ENCODE results near the gene TEDC2. TPM values are rescaled to one million over a fixed set of nuclear protein-coding genes. Genes with fewer than 3 reads are reported as not detected.

Gene TEDC2
- total RNA-seq, 1 donor from 2014 or later = 12.0 TPM

DNA sequence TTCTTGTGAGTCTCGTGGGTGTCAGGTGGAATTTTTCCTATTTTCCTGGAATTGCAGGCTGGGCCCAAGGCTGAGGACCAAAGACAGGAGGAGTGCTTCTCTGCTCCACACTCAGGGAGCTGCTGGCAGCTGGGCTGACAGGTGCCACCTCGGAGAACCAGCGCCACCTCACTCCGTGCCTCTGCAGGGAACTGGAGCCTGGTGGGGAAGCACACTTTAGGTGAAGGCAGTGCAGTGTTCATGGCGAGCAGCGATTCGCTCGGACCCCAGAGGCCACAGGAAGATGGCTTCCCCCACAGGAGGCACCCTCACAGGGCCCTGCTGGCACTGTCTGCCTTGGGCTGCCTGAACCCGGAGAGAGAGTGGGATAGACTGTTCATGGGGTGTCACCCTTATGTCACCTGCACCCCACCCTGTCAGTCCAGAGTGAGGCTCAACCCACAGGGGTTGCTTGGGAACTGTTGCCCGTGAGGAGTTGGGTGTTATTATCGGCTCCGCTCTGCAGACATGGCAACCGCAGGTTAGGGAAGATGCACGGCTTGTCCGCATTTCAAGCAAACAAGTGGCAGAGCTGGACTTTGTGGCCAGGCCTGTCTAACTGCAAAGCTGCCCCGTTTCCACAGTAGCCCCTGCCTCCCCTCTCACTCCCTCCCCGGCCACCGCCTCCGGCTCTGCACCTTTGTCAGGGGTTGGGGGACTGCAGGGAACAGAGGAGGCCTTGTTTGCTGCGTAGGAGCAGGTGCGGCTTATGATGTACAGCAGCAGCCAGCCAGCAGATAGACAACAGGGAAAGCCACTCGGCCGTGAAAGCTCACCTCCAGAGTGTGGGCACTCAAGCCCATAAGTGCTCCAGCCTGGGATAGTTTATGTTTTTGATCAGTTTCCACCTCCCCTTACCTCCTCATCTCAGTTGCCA, 30.5 kb downstream of the TEDC2 start:
- no peak for DNase-seq (ENCODE audit: low read depth)
- TF ChIP-seq, protein P1, sequence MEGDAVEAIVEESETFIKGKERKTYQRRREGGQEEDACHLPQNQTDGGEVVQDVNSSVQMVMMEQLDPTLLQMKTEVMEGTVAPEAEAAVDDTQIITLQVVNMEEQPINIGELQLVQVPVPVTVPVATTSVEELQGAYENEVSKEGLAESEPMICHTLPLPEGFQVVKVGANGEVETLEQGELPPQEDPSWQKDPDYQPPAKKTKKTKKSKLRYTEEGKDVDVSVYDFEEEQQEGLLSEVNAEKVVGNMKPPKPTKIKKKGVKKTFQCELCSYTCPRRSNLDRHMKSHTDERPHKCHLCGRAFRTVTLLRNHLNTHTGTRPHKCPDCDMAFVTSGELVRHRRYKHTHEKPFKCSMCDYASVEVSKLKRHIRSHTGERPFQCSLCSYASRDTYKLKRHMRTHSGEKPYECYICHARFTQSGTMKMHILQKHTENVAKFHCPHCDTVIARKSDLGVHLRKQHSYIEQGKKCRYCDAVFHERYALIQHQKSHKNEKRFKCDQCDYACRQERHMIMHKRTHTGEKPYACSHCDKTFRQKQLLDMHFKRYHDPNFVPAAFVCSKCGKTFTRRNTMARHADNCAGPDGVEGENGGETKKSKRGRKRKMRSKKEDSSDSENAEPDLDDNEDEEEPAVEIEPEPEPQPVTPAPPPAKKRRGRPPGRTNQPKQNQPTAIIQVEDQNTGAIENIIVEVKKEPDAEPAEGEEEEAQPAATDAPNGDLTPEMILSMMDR (IDR thresholded peaks at IDR 0.05; ENCODE audit: insufficient read depth, low read length, poor library complexity, severe bottlenecking) = no peak
- no peaks in the 10 kb centered on the region for H3K36me3 ChIP-seq (ENCODE audit: control insufficient read depth, insufficient read depth, low read length)
- no peak overlapping the region for H3K4me3 ChIP-seq (ENCODE audit: low read depth, low read length)
- H3K27me3 ChIP-seq (ENCODE audit: control insufficient read depth, insufficient read depth, low read length) = no peaks in the 10 kb centered on the region

DNA sequence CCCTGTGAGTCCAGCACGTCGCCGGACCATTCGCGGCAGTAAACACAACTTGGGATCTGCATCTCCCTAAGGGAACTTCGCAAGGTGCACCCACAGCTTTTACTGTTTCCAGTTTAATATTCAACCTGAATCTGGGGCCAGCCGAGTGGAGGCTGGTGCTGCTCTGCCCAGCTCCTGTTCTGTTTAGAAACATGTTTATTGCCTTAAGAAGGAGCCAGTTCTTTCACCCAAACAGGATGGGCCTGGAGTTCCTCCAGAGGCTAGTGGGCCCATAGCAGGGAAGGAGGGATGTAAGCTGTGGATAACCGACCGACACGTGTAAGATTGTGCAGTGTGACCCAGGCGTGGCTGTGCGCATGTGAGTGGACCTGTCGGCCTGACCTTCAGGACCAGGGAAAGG, 32.4 kb downstream of the TEDC2 start:
- no peak for DNase-seq (ENCODE audit: low read depth)
- H3K4me3 ChIP-seq (ENCODE audit: low read depth, low read length) = no peak overlapping the region

GRCh38 chr16:2493605-2494004, 33.7 kb downstream of the TEDC2 start:
- Histone ChIP-seq H3K36me3 (ENCODE audit: control insufficient read depth, insufficient read depth, low read length) (peaks cover 5% of the 10 kb centered on the region), H3K27me3 (ENCODE audit: control insufficient read depth, insufficient read depth, low read length) (no peaks in the 10 kb centered on the region), H3K4me3 (ENCODE audit: low read depth, low read length) (no peak overlapping the region)
- TF ChIP-seq, protein P1 (IDR thresholded peaks at IDR 0.05; ENCODE audit: insufficient read depth, low read length, poor library complexity, severe bottlenecking) = no peak
- DNase-seq (ENCODE audit: low read depth) = no peak

More for the DNA sequence above, 32.4 kb downstream of the TEDC2 start:
- Histone ChIP-seq H3K27me3 (ENCODE audit: control insufficient read depth, insufficient read depth, low read length) (no peaks in the 10 kb centered on the region), H3K36me3 (ENCODE audit: control insufficient read depth, insufficient read depth, low read length) (peaks cover 5% of the 10 kb centered on the region)
- TF ChIP-seq, protein P1 (IDR thresholded peaks at IDR 0.05; ENCODE audit: insufficient read depth, low read length, poor library complexity, severe bottlenecking) = no peak

DNA sequence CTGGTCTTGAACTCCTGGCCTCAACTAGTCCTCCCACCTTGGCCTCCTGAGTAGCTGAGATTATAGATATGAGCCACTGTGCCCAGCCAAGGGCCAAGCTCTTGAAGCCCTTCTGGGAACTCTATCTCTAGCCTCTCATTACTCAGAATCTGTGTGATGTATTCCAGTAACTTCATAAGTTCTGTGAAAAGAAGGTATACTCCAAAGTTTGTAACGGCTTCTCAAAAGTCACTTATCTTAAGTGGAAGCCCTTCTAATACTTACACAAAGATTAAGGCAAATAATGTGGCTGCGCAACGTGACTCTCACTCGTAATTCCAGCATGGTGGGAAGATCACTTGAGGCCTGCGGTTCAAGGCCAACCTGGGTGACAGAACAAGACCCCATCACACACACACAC, 34.7 kb downstream of the TEDC2 start:
- no peak for DNase-seq (ENCODE audit: low read depth)
- TF ChIP-seq, protein P1 (IDR thresholded peaks at IDR 0.05; ENCODE audit: insufficient read depth, low read length, poor library complexity, severe bottlenecking) = no peak
- no peak overlapping the region for H3K4me3 ChIP-seq (ENCODE audit: low read depth, low read length)
- no peaks in the 10 kb centered on the region for H3K27me3 ChIP-seq (ENCODE audit: control insufficient read depth, insufficient read depth, low read length)
- peaks cover 5% of the 10 kb centered on the region for H3K36me3 ChIP-seq (ENCODE audit: control insufficient read depth, insufficient read depth, low read length)

GRCh38 chr16:2495041-2495440, 35.1 kb downstream of the TEDC2 start:
- DNase-seq (ENCODE audit: low read depth) = no peak
- peaks cover 5% of the 10 kb centered on the region for H3K36me3 ChIP-seq (ENCODE audit: control insufficient read depth, insufficient read depth, low read length)
- no peak overlapping the region for H3K4me3 ChIP-seq (ENCODE audit: low read depth, low read length)
- no peaks in the 10 kb centered on the region for H3K27me3 ChIP-seq (ENCODE audit: control insufficient read depth, insufficient read depth, low read length)
- TF ChIP-seq, protein P1 (IDR thresholded peaks at IDR 0.05; ENCODE audit: insufficient read depth, low read length, poor library complexity, severe bottlenecking) = no peak
